HepG2 (cell line): ENCODE measurements around the gene GPR155.

Experiments
- BRD4 ChIP-seq: sonication (generic); formaldehyde crosslinking; IDR thresholded peaks from 2 replicates; pipeline ENCODE4 v1.4.0; 2020; ENCODE audit warnings: missing genetic modification reagents
- CTCF ChIP-seq: sonication (generic); formaldehyde crosslinking; IDR thresholded peaks from 2 replicates; pipeline ENCODE4 v1.5.0; 2020; ENCODE audit warnings: mild to moderate bottlenecking, missing genetic modification reagents, moderate library complexity
- MAX ChIP-seq: IDR thresholded peaks from 2 replicates; pipeline ENCODE4 v1.6.1; 2012; ENCODE audit warnings: inconsistent platforms
- SMC3 ChIP-seq: IDR thresholded peaks from 2 replicates; pipeline ENCODE4 v1.6.1; 2011; ENCODE audit warnings: low read length, improper control_type of control experiment
- SP1 ChIP-seq, 2 experiments: fragments of 450-650 bp in 1 of 2; sonication (generic) in 1 of 2; formaldehyde crosslinking in 1 of 2; IDR thresholded peaks; 2 replicates each; pipeline versions ENCODE4 v1.4.0 to v1.6.1; 2016 to 2020; ENCODE audit warnings: missing genetic modification reagents in 1 of 2
- TBX2 ChIP-seq: sonication (generic); formaldehyde crosslinking; IDR thresholded peaks from 2 replicates; pipeline ENCODE4 v1.5.0; 2020; ENCODE audit warnings: missing genetic modification reagents, mild to moderate bottlenecking, borderline replicate concordance
- TCF7 ChIP-seq: sonication (generic); IDR thresholded peaks from 2 replicates; pipeline ENCODE4 v1.6.1; 2016; ENCODE audit warnings: antibody characterized with exemption, low read depth
- USF2 ChIP-seq, 2 experiments: sonication (generic) in 1 of 2; formaldehyde crosslinking in 1 of 2; IDR thresholded peaks; 2 replicates each; pipeline versions ENCODE4 v1.5.1 to v1.6.1; 2011 to 2020; ENCODE audit warnings: borderline replicate concordance in 1 of 2, low read depth in 1 of 2, low read length in 1 of 2, mild to moderate bottlenecking in 1 of 2, missing genetic modification reagents in 1 of 2, moderate library complexity in 1 of 2
- ZNF124 ChIP-seq: sonication (generic); formaldehyde crosslinking; IDR thresholded peaks from 2 replicates; pipeline ENCODE4 v1.4.0; 2020; ENCODE audit warnings: missing genetic modification reagents
- ZNF18 ChIP-seq: sonication (generic); formaldehyde crosslinking; IDR thresholded peaks from 2 replicates; pipeline ENCODE4 v1.8.0; 2022; ENCODE audit warnings: mild to moderate bottlenecking, missing genetic modification reagents; ENCODE audit not compliant: insufficient replicate concordance
- ZNF225 ChIP-seq: sonication (generic); formaldehyde crosslinking; IDR thresholded peaks from 2 replicates; pipeline ENCODE4 v1.4.0; 2020; ENCODE audit warnings: mild to moderate bottlenecking, missing genetic modification reagents
- ZNF335 ChIP-seq: sonication (generic); formaldehyde crosslinking; IDR thresholded peaks from 2 replicates; pipeline ENCODE4 v1.4.0; 2020; ENCODE audit warnings: missing genetic modification reagents
- ZNF549 ChIP-seq: sonication (generic); formaldehyde crosslinking; IDR thresholded peaks from 2 replicates; pipeline ENCODE4 v1.5.0; 2020; ENCODE audit warnings: missing genetic modification reagents
- ZNF687 ChIP-seq: sonication (generic); formaldehyde crosslinking; IDR thresholded peaks from 2 replicates; pipeline ENCODE4 v1.5.1; 2020; ENCODE audit warnings: mild to moderate bottlenecking, missing genetic modification reagents, moderate library complexity

GRCh38 chr2:174430066-174430465, 56.8 kb downstream of the GPR155 start:
- TF ChIP-seq TCF7 (no peak), ZNF335 (no peak), TBX2 (CRISPR knock-in tag) (no peak), CTCF (CRISPR knock-in tag) (no peak), ZNF124 (no peak), MAX (no peak), ZNF687 (CRISPR knock-in tag) (no peak), SMC3 (no peak), ZNF18 (CRISPR knock-in tag) (no peak), ZNF549 (no peak), BRD4 (CRISPR knock-in tag) (no peak), ZNF225 (CRISPR knock-in tag) (no peak), USF2 (IDR thresholded peaks at IDR 0.05; ENCODE audit: low read depth, low read length) (no peak), USF2 (CRISPR knock-in tag; IDR thresholded peaks at IDR 0.05; ENCODE audit: borderline replicate concordance) (no peak), SP1 (IDR thresholded peaks at IDR 0.05) (no peak), SP1 (CRISPR knock-in tag; IDR thresholded peaks at IDR 0.05) (no peak)
